K562 treated with DMSO at 1 percent for 48 hours (cell line): ENCODE measurements around the gene CBLN2. TPM values are rescaled to one million over a fixed set of nuclear protein-coding genes. Genes with fewer than 3 reads are reported as not detected.

Experiments
- total RNA-seq: library from RNA; unstranded; fragments of 300-600 nt; gene quantifications from 2 replicates; pipeline ENCODE4 v1.2.3, GENCODE V29; 2022; ENCODE audit warnings: low replicate concordance; ENCODE audit errors: extremely low read depth

CBLN2 gene
- total RNA-seq: not detected in 2 replicates

DNA sequence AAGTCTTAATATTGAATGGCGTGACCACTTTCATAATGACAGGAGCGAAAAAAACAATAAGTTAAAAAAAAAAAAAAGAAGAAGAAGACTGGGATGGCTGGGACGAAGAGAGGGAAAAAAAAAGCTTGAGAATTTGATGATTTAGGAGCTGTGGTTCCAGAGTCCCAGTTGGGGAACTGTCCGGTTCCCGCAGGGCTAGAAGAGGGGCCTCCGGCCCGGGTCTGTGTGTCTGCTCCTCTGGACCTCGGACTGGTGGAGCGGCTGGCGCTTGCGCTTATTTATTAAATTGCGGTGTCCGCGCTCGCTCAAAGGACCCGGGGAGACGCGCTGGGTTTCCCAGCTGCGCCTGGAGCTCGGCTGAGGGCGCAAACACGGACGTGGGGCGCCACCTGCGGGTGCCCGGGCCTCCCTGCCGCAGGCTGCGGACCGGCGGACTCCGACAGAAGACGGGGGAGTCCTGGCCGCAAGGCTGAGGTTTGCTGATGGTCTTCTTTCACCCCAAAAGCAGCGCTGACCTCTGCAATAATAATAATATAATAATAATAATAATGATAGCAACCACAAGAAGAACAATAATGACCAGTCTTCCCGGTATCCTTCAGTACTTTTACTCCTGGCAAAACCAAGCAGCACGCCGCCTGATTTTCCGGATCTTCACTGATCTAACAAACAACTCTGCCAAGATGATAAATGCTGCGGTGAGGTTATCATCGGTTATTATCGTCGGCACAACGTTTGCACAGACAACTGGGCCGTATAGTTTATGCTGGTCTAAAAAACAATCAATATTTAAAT is at the start of gene CBLN2:
TSS of gene CBLN2 (minus strand) at position 251 of the 795 bp plus-strand sequence. CDS start 2,182 bp downstream, outside the sequence.

